OCI-LY7 (cell line): ENCODE measurements around the gene PKHD1. TPM values are rescaled to one million over a fixed set of nuclear protein-coding genes. Genes with fewer than 3 reads are reported as not detected.
"Not testable (repeated sequence)": the region's sequence is repeated elsewhere in the genome, so short reads cannot be mapped to it uniquely, and the experiment has no call there.

Experiments
- BruUV-seq: library from RNA; stranded (reverse); fragments of 400-500 nt; replicated peaks from 2 replicates; lab custom pipeline; 2021; lab: Mats Ljungman, UMichigan
- CTCF ChIA-PET: fragments of 300-600 bp; sonication (Branson Sonifier 250); formaldehyde crosslinking; loops from one replicate; lab custom pipeline; 2022; ENCODE audit warnings: antibody characterized with exemption; ENCODE audit not compliant: unreplicated experiment; lab: Charles Lee
- POLR2A ChIA-PET: fragments of 300-600 bp; sonication (Branson Sonifier 250); formaldehyde crosslinking; loops from one replicate; lab custom pipeline; 2022; ENCODE audit warnings: antibody characterized with exemption; lab: Charles Lee
- DNase-seq: peaks from one replicate; pipeline ENCODE4 v3.0.0-alpha.2; 2015; ENCODE audit warnings: low spot score
- H2AFZ ChIP-seq: fragments of 200-600 bp; sonication (generic), shearing (Covaris generic); 2 replicates; pipeline ENCODE4 v1.6.1; 2014; ENCODE audit warnings: mild to moderate bottlenecking, antibody characterized with exemption, low read length, moderate library complexity
- H3K27ac ChIP-seq: fragments of 200-600 bp; sonication (generic); 2 replicates; pipeline ENCODE4 v1.5.1; 2014; ENCODE audit warnings: mixed run types, low read depth, mild to moderate bottlenecking, moderate library complexity, low read length, inconsistent platforms; ENCODE audit not compliant: poor library complexity, severe bottlenecking
- H3K36me3 ChIP-seq: fragments of 200-600 bp; sonication (generic); 2 replicates; pipeline ENCODE4 v1.6.1; 2014; ENCODE audit warnings: mild to moderate bottlenecking, antibody characterized with exemption, low read length, moderate library complexity, mixed read lengths; ENCODE audit not compliant: insufficient read depth
- H3K4me1 ChIP-seq: fragments of 200-600 bp; sonication (generic); 2 replicates; pipeline ENCODE4 v1.5.1; 2014; ENCODE audit warnings: mild to moderate bottlenecking, low read length; ENCODE audit not compliant: insufficient read depth, poor library complexity, severe bottlenecking
- H3K4me2 ChIP-seq: fragments of 200-600 bp; sonication (generic); 2 replicates; pipeline ENCODE4 v1.6.1; 2014; ENCODE audit warnings: mild to moderate bottlenecking, low read length
- H3K4me3 ChIP-seq: fragments of 200-600 bp; sonication (generic); 2 replicates; pipeline ENCODE4 v1.5.1; 2014; ENCODE audit warnings: mild to moderate bottlenecking, low read depth, low read length; ENCODE audit not compliant: poor library complexity, severe bottlenecking
- H3K79me2 ChIP-seq: fragments of 200-600 bp; sonication (generic); 2 replicates; pipeline ENCODE4 v1.6.1; 2016; ENCODE audit warnings: low read depth, mild to moderate bottlenecking, low read length, moderate library complexity, mixed read lengths; ENCODE audit not compliant: insufficient read depth
- H3K9me2 ChIP-seq: fragments of 200-600 bp; sonication (generic); 2 replicates; pipeline ENCODE4 v1.6.1; 2016; ENCODE audit warnings: mild to moderate bottlenecking, low read length, mixed read lengths; ENCODE audit not compliant: insufficient read depth
- H3K9me3 ChIP-seq: fragments of 200-600 bp; sonication (generic); 2 replicates; pipeline ENCODE4 v1.6.1; 2014; ENCODE audit warnings: mild to moderate bottlenecking, mixed run types, low read length, mixed read lengths
- H4K20me1 ChIP-seq: fragments of 200-600 bp; sonication (generic); 2 replicates; pipeline ENCODE4 v1.6.1; 2014; ENCODE audit warnings: mild to moderate bottlenecking, antibody characterized with exemption, low read length, moderate library complexity, mixed read lengths; ENCODE audit not compliant: insufficient read depth
- EZH2phosphoT487 ChIP-seq: fragments of 200-600 bp; sonication (generic); IDR thresholded peaks from 2 replicates; pipeline ENCODE4 v1.6.1; 2018; ENCODE audit warnings: low read depth, borderline replicate concordance, mild to moderate bottlenecking, mixed run types, antibody characterized with exemption, low read length, moderate library complexity, mixed read lengths
- intact Hi-C: fragments of 100-400 bp; cut with micrococcal nuclease; formaldehyde crosslinking; loops from one replicate; pipeline ENCODE4 v1.10.0; 2022; ENCODE audit not compliant: unreplicated experiment
- total RNA-seq, 2 experiments: library from RNA; depleted of rRNA in 1 of 2; stranded (reverse); fragments of >200 nt in 1 of 2; shearing (Covaris generic) in 1 of 2; gene quantifications; 2 replicates each; pipeline ENCODE4 v1.2.3, GENCODE V29; 2014 to 2022
- TF ChIP-seq, protein P1 (sequence below): fragments of 200-600 bp; sonication (generic); conservative IDR thresholded peaks from 2 replicates; pipeline ENCODE4 v1.5.1; 2014; ENCODE audit warnings: mild to moderate bottlenecking, antibody characterized with exemption, low read length, moderate library complexity, mixed read lengths

Gene PKHD1
- total RNA-seq, 2 experiments from 2014 or later: not detected

DNA sequence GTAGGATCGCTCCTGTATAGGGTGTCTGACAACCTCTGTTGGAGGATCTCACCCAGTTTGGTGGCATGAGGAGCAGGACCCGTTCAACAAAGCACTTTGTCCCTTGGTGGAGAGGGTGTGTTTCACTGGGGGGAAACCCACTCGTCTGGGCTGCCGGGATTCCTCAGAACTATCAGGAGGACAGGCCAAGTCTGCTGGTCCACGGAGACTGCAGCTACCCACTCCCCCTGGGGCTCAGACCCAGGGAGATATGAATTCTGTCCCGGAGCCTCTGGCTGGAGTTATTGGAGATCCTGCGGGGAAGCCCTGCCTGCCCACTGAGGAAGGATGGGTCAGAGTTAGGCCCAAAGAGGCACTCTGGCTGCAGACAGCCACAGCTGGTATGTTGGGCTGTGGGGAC is 233.1 kb downstream of the PKHD1 start:
- Histone ChIP-seq H3K27ac (no peak overlapping the region), H4K20me1 (no peaks in the 10 kb centered on the region), H3K36me3 (no peaks in the 10 kb centered on the region), H3K9me3 (no peaks in the 10 kb centered on the region), H2AFZ (no peak overlapping the region), H3K79me2 (no peaks in the 10 kb centered on the region), H3K9me2 (no peaks in the 10 kb centered on the region), H3K4me1 (no peaks in the 10 kb centered on the region), H3K4me3 (no peak overlapping the region), H3K4me2 (no peak overlapping the region)
- CTCF ChIA-PET: interaction anchor here (0.9 kb wide), 1 partner anchor 203 kb away, joined by 4 read pairs; no protein-coding TSS in a partner anchor
- no TSS peak for BruUV-seq
- intact Hi-C loops: loop anchor here (10.0 kb wide), 2 partner anchors 100 to 1040 kb away; partner anchors contain the start of gene TFAP2B
- TF ChIP-seq, protein P1, sequence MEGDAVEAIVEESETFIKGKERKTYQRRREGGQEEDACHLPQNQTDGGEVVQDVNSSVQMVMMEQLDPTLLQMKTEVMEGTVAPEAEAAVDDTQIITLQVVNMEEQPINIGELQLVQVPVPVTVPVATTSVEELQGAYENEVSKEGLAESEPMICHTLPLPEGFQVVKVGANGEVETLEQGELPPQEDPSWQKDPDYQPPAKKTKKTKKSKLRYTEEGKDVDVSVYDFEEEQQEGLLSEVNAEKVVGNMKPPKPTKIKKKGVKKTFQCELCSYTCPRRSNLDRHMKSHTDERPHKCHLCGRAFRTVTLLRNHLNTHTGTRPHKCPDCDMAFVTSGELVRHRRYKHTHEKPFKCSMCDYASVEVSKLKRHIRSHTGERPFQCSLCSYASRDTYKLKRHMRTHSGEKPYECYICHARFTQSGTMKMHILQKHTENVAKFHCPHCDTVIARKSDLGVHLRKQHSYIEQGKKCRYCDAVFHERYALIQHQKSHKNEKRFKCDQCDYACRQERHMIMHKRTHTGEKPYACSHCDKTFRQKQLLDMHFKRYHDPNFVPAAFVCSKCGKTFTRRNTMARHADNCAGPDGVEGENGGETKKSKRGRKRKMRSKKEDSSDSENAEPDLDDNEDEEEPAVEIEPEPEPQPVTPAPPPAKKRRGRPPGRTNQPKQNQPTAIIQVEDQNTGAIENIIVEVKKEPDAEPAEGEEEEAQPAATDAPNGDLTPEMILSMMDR: no peak
- no peak for TF ChIP-seq EZH2phosphoT487
- no peak for DNase-seq
- POLR2A ChIA-PET: no interaction called here

DNA sequence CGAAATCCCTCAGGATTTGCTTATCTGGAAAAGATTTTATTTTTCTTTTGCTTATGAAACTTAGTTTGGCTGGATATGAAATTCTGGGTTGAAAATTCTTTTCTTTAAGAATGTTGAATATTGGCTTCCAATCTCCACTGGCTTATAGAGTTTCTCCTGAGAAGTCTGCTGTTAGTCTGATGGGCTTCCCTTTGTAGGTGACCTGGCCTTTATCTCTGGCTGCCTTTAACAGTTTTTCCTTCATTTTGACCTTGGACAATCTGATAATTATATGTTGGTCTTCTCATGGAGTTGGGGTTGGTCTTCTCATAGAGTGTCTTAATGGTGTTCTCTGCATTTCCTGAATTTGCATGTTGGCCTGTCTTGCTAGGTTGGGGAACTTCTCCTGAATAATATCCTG is 234.3 kb downstream of the PKHD1 start:
- H3K27ac ChIP-seq, POLR2A ChIA-PET: not testable (repeated sequence)

DNA sequence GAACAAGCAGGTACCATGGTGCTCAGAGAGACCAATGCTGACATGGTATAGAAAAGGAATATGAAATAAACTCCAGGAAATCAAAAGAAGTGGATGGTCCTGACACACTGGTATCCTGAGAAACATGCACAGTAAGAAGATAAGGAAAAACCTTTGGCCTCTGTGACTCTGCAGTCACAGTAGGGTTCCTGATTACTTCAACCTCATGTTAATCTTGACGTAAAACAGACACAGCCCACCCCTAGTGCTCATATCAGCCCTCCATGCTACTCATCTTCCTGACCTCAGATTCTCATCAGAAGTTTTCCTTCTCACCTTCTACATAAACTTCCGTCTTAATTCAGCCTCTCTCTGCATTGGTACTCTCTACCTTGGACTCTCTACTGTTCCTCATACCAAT is 240.9 kb downstream of the PKHD1 start:
- H3K36me3 ChIP-seq: no peaks in the 10 kb centered on the region
- no peak overlapping the region for H3K4me3 ChIP-seq
- ChIA-PET CTCF (no interaction called here), POLR2A (no interaction called here)
- no peaks in the 10 kb centered on the region for H3K4me1 ChIP-seq
- intact Hi-C loops: no loop called here
- TF ChIP-seq EZH2phosphoT487: no peak
- BruUV-seq: no TSS peak
- H3K79me2 ChIP-seq: no peaks in the 10 kb centered on the region
- no peaks in the 10 kb centered on the region for H3K9me2 ChIP-seq
- no peak for DNase-seq
- H4K20me1 ChIP-seq: no peaks in the 10 kb centered on the region
- H3K9me3 ChIP-seq: no peaks in the 10 kb centered on the region
- H2AFZ ChIP-seq: no peak overlapping the region
- H3K27ac ChIP-seq: no peak overlapping the region
- no peak overlapping the region for H3K4me2 ChIP-seq

More for the DNA sequence above, 234.3 kb downstream of the PKHD1 start:
- H3K79me2 ChIP-seq, H3K36me3 ChIP-seq, H3K9me2 ChIP-seq, CTCF ChIA-PET, H3K4me2 ChIP-seq, H3K4me3 ChIP-seq, BruUV-seq, DNase-seq, H3K9me3 ChIP-seq, H2AFZ ChIP-seq, H4K20me1 ChIP-seq, H3K4me1 ChIP-seq: not testable (repeated sequence)
- intact Hi-C loops: loop anchor here (10.0 kb wide), 2 partner anchors 102 to 1038 kb away; partner anchors contain the start of gene TFAP2B

DNA sequence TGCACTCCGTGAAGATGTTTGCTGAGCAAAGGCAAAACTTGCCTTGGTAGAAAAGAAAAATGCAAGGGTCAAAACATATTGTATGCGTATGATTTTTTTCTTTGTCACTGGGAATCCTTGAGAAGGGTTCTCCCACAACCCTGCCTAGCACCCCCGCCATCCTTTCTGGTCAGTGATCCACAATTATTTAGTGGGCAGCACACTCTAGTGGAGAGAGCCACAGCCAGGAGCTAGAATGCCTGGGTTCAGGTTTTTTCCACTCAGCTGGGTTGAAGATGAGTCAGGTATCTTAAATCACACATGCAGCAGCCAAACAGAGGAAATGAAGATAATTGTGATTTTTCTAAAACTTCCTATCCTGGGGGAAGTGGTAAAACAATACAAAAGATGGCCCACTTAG is 243.1 kb downstream of the PKHD1 start:
- Histone ChIP-seq H3K9me3 (no peaks in the 10 kb centered on the region), H3K27ac (no peak overlapping the region), H3K9me2 (no peaks in the 10 kb centered on the region), H3K79me2 (no peaks in the 10 kb centered on the region), H3K4me2 (no peak overlapping the region), H4K20me1 (no peaks in the 10 kb centered on the region), H3K4me3 (no peak overlapping the region), H3K36me3 (no peaks in the 10 kb centered on the region), H3K4me1 (no peaks in the 10 kb centered on the region), H2AFZ (no peak overlapping the region)
- BruUV-seq: no TSS peak
- ChIA-PET POLR2A (no interaction called here), CTCF (no interaction called here)
- no peak for DNase-seq
- intact Hi-C loops: no loop called here
- TF ChIP-seq EZH2phosphoT487: no peak
- TF ChIP-seq, protein P1: 0 out of 2 replicates have a peak, but pooled peaks have one; percentile 30
